NCI-H2196 (cell line): ENCODE results near the gene PYGO1.
"Not testable (repeated sequence)": the region's sequence is repeated elsewhere in the genome, so short reads cannot be mapped to it uniquely, and the experiment has no call there.

Experiments
- DNase-seq: peaks from one replicate; lab custom pipeline; 2025; ENCODE audit not compliant: unreplicated experiment; lab: John Stamatoyannopoulos, UW

PYGO1 gene

DNA sequence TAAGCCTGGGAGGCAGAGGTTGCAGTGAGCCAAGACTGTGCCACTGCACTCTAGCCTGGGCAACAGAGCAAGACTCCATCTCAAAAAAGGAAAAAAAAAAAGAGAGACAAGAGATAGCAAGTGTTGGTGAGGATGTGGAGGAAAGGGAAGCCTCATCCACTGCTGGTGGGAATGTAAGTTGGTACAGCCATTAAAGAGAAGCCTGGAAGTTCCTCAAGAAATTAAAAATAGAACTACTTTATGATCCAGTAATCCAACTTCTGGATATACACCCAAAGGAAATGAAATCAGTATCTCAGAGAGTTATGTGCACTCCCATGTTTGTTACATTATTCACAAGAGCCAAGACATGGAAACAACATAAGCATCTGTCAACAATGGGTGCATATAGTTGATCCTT lies 14.9 kb downstream of the PYGO1 start:
- DNase-seq, result no peak

DNA sequence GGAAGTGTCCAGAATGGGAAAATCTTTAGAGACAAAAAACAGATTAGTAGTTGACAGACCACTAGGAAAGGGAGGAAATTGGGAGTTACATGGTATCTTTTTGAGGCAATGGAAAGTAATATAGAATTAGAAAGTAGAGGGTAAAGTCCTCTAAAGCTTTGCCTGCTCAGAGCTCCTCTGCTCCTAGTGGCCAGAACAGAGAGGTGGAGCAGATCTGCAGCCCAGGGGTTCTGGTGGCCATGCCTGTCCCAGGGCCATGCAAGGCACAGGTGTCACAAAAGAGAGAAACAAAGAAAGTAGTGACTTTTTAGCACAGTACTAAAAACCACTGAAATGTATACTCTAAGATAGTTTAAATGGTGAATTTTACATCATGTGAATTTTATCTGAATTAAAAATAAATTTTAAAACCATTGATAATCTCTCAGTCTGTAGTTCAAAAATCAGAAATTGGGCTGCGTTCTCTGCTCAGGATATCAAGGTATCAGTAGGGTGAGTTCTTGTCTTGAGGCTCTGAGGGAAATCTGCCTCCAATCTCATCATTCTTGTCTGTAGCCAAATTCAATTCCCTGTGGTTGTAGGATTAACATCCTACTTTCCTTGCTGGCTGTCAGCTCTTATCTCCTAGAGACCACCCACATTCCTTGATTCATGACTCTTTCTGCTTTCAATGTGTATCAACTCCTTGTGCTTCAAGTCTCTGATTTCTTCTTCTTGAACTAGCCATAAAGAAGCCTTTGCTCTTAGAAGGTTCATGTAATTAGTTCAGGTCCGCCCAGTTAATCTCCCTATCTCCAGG lies 23.6 kb downstream of the PYGO1 start:
- no peak for DNase-seq

DNA sequence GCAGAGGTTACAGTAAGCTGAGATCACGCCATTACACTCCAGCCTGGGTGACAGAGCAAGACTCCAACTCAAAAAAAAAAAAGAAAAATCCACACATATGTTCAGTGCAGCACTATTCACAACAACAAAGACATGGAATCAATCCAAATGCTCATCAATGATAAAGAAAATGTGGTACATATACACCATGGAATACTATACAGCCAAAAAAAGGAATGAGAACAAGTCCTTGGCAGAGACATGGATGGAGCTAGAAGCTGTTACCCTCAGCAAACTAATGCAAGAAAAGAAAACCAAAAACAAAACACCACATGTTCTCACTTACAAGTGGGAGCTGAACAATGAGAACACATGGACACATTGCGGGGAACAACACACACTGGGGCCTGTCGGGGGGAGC lies 25.5 kb downstream of the PYGO1 start:
- DNase-seq, result no peak

DNA sequence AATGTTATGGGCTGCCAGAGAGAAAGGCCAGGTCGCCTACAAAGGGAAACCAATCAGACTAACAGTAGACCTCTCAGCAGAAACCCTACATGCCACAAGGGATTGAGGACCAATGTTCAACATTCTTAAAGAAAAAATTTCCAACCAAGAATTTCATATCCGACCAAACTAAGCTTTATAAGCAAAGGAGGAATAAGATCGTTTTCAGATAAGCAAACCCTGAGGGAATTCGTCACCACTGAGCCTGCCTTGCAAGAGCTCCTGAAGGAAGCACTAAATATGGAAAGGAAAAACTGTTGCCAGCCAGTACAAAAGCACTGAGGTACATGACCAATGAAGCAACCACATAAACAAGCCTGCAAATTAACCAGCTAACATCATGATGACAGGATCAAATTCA lies 33.1 kb downstream of the PYGO1 start:
- no peak for DNase-seq

DNA sequence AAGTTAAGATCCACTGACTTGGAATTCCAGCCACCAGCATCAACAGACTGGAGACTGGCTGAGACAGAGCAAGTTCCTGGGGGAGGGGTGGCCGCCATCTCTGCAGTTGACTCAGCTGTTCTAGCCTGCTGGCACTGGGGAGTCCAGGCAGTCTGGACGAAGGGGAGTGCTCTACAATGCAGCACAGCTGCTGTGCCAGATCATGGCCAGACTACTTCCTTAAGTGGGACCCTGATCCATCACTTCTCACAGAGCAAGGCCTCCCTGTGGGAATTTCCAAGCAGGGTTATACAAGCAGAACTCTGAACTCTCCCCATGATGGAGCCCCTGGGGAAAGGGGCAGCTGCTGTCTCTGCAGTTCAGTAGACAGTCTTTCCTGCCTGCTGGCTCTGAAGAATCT lies 35.2 kb downstream of the PYGO1 start:
- no peak for DNase-seq

DNA sequence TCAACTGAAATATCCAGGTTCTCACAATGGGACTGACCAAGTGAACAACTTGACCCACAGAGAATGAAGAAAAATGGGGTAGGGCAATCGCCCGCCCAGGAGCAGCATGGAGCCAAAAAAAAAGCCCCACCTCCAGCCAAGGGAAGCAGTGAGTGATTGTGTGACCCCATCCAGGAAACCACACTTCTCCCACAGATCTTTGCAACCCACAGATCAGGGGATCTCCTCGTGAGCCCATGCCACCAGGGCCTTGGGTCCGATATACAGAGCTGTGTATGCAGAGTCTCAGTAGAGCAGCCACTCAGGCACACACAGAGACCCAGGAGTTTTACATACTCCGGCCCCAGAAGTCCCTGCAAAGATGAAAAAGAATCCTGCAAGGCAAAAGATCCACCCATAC lies 35.7 kb downstream of the PYGO1 start:
- no peak for DNase-seq

DNA sequence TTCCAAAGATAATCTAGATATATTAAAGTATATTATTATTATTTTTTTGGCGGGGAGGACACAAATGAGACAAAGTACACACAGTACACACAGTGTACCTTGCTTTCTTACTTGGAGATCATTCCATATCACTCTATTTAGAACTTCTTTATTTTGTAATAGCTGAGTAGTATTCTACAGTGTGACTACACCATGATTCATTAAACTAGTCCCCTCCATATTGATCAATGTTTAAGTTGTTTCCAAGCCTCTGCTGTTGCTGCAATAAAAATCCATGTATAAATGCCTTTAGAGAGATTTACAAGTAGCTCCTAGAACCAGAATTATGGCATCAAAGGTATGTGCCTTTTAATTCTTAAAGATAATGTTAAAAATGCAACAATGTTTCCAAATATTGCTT lies 38.8 kb downstream of the PYGO1 start:
- DNase-seq, result no peak

DNA sequence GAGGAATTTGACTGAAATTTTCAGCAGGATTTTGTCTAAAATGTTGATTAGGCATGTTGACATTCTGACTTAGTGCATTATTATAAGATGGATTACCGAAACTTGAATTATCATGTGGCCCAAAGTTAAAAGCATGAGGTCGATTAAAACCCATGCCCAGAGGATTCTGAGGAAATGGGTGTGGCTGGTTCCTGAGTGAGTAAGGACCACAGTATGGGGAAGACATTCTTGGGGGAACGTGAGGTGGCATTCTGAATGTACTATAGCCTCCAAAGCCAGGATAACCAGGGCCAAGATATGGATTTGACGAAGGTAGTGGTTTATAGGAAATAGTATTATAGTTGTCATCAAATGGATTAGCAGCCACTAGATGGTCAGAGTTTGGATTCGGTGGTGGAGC lies 41.4 kb downstream of the PYGO1 start:
- DNase-seq, result no peak

DNA sequence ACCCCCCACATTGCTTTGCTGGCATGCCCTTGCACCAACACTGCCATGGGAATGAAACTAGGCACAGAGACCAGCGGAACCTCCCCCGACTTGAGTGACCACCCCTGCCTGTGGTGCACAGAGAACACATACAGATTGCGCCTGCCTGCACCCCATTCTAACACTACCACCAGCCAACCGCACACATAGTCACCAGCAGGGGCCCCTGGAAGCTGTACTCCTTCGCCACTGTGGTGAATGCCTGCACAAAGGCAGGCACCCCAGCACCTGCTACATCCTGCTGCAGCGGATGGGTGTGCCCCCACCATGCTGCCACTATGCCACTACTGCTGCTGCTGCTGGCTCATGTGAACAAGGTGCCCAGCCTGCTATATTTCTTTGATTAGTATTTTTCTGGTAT lies 52.7 kb downstream of the PYGO1 start:
- no peak for DNase-seq

DNA sequence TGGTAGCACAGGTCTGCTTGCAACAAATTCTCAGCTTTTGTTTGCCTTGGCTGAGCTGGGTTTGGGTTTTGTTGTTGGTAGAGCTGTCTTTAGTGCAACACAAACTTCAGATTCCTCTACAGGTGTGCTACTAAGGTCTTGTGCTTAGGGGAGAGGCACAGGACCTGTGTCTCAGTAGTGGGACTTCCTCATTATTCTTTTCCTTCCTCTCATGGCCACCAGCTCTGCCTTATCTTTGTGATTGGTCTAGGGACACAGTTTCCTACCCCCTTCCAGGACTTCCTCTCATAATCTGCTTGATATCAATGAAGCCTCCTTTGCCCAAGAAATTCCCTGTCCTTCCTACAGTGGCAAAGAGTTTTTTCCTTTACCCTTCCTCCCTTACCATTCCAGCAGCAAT lies 55.2 kb downstream of the PYGO1 start:
- no peak for DNase-seq

DNA sequence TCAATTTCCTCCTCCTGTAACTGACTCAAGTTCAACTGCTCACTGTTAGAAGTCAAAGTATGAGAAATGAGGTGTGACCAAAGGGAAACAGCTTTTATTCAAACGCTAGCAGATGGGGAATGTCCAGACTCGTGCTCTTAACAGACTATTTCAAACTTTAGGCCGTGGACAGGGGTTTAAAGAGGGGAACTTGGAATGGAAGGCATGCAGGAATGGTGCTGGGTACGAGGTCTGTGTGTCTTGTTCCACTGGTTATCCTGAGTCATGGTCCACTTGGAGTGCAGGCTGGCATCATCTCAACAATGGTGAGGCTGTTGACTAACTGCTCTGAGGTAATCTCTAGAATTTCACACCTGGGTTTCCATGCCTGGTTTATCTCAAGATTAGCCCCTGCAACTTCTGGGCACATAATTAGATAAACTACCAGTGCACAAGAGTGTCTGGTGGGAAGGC lies 57.3 kb downstream of the PYGO1 start:
- peak; percentile 1 for DNase-seq

DNA sequence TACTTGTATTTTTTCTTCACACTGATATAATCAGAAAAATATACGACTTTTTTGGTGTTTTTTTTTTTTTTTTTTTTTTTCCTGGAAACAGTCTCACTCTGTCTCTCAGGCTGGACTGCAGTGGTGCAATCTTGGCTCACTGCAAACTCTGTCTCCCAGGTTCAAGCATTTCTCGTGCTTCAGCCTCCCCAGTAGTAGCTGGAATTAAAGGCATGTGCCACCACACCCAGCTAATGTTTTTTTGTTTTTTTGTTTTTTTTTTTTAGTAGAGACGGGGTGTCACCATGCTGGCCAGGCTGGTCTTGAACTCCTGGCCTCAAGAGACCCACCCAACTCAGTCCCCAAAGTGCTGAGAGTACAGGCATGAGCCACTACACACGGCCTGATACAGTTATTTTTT lies 59.3 kb downstream of the PYGO1 start:
- no peak for DNase-seq

DNA sequence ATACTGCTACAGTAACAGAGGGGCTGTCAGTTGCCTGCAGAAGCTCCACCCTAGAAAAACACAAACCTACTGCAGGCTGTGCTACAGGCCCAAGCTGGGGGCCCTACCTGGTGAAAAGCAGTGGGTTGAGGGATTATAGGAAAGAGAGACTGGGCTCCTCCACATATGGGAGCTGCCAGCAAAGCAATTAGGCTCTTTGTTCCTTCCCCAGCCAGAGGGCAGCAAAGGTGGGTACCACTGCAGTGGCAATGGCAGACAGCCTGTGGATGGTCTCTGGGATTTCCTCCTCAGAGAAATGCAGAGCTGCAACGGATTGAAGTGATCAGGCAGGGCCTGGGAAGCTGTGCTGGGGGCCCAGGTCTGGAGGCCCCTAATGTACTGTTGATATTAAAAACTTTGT lies 61.0 kb downstream of the PYGO1 start:
- DNase-seq, result no peak

DNA sequence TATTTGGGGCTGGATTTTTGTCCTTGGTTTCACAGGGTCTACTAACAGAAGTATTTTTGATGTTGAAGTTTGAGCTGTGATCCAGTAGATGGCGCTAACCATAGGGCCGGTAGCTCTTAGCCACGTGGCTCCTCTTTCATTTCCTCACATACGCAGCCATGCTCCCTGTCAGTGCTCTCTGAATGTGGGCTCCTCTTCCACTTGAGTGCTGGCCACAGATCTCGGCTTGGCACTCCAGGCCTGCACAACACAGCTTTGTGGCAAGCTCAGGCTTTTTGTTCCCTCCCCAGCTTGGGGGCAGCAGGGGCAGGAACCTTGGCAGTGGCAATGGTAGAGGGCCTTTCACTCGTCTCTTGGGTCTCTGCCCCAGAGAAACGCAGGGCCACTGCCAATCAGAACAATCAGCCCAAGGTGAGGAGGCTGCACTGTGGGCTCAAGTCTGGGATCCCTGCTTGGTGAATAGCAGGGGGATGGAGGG lies 61.5 kb downstream of the PYGO1 start:
- no peak for DNase-seq

DNA sequence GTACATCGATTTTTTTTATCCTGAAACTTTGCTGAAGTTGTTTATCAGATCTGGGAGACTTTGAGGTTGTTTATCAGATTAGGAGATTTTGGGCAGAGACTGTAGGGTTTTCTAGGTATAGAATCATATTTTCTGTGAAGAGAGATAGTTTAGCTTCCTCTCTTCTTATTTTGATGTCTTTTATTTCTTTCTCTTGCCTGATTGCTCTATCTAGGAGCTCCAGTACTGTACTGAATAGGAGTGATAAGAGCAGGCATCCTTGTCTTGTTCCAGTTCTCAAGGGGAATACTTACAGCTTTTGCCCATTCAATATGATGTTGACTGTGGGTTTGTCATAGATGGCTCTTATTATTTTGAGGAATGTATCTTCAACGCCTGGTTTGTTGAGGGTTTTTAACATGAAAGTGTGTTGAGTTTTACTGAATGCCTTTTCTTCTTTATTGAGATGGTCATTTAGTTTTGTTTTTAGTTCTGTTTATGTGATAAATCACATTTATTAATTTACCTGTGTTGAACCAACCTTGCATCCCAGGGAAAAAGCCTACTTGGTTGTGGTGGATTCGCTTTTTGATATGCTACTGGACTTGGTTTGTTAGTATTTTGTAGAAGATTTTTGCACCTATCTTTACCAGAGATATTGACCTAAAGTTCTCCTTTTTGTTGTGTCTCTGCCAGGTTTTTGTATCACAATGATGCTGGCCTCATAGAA lies 65.2 kb downstream of the PYGO1 start:
- DNase-seq, result no peak

DNA sequence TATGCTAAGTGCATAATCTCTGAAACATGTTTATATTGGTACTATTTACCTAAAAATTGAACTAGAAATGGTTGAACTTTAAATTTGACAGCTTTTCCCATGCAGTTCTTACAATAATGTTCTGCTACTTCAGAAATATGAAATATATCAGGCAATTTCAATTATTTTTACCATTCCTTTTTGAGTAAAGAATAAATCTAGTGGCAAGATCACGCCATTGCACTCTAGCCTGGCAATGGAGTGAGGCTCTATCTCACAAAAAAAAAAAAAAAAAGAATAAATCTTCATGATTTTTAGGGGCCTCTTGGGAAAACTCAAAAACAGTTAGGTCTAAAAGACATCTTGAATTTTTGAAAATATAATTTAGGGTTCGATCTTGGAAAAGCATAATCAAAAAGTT lies 69.5 kb downstream of the PYGO1 start:
- no peak for DNase-seq

DNA sequence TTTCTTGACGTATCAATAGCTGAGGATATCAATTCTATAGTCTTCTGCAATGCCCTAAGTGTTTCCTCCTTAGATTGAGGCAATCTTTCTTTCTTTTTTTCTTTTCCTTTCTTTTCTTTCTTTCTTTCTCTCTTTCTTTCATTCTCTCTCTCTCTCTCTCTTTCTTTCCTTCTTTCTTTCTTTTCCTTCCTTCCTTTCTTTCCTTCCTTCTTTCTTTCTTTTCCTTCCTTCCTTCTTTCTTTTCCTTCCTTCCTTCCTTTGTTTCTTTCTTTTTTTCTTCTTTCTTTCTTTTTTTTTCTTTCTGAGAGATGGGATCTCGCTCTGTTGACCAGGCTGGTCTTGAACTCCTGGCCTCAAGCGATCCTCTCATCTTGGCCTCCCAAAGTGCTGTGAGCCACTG lies 70.1 kb downstream of the PYGO1 start:
- no peak for DNase-seq

DNA sequence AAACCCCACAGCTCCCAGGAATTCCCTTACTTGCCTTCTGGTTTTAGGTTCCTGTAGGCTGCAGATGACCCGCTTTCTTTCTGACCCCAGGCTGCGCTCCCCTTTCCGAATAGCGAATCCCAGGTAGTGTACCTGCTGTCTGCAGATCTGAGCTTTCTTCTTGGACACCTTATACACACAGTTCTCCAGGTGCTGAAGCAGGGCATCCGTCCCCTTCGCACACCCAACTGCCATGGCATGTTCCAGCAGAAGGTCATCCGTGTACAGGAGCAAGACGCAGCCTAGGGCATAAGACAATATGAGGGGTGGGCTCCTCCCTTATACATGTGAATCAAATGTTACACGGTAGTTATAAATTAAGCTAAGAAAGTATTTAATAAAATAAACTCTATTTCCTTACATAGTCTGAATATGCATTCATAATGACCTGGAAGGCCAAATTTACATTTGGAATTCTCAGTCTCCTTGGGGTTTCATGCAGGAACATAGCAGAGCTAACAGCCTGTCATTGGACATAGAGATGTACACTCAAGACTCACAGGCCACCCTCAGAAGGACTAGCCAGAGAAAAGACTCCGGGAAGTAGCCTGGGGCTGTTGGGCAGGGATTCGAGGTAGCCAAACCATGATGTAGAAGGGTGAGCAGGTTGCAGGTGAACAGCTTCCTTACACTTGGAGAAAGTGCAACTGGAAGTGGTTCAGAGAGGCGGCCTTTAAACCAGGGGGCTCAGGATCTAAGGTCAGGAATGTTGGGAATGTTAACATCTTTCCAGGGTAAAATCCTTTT lies 72.0 kb downstream of the PYGO1 start:
- DNase-seq, result no peak

DNA sequence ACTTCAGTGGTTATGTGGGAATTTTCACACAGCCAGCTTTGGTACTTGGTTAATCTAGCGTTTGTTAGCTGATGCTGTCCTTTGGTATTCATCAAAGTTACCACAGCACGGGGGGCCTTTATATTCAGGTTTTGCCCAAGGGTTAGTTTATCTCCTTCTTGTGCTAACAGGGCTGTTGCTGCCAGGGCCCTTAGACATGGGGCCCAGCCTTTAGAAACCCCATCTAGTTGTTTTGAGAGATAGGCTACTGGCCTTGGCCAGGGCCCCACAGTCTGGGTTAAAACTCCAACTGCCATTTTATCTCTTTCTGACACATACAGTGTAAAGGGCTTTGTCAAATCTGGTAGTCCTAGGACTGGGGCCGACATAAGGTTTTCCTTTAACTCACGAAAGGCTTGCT lies 72.7 kb downstream of the PYGO1 start:
- no peak for DNase-seq

DNA sequence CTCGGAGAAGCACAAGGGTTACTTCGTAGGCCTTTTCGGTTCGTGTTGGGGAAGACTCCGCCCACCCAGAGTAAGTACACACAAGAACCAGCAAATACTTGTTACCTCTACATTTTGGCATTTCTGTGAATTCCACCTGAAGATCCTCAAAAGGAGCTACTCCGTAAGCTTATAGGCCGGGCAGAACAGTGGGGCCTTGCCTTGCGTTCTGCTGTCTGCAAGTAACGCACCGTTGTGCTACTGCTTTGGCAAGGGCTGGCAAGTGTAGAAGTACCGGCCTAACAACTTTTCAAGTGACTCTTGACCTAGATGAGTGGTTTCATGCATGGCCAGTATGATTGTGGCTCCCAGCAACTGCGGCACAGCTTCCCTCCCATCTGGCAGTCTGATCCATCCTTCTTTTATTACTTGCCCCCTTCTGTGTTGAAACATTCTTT lies 73.7 kb downstream of the PYGO1 start:
- peak; percentile 7 for DNase-seq

DNA sequence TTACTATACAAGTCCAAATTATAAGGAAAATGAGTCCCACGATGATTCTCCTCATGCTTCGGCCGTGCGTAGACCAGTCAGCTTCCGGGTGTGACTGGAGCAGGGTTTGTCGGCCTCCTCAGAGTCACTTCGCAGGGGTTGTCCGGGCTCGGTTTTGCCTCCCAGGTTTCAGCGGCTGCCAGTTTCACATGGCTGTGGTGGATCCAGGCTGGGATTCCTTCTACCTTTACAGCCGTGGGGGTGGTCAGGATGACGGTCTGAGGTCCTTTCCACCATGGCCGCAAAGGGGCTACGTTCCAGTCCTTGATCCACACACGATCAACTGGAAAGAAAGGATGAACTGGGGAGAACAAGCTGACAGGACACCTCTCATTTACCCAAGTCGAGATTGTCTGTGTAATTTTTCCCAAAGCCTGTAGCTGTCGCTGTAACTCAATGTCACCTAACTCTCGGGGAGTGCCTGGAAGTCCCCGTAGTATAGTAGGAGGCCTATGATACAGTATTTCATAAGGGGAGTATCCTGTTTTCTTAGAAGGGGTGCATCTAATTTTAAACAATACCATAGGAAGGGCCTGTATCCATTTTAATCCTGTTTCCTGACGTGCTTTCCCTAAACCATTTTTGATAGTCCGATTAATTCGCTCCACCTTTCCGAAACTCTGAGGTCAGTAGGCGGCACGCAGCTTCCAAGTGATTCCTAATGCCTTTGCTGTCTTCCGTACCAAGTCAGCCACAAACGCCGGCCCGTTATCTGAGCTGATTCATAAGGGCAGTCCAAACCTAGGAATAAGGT lies 74.3 kb downstream of the PYGO1 start:
- not testable (repeated sequence) for DNase-seq
